Measurements from ENCODE around the gene FRS2.

FRS2 gene

GRCh38 chr12:69527506-69528272 is 57.5 kb downstream of the FRS2 start:
- ChIA-PET POLR2A (ENCODE audit: low non-redundant PET) (no interaction called here), CTCF (interaction anchor here (0.6 kb wide), 1 partner anchor 300 kb away, joined by 3 read pairs; no protein-coding TSS in a partner anchor)
- TF ChIP-seq CTCF (conservative IDR thresholded peaks at IDR 0.05; ENCODE audit: low read depth) = no peak
- no peak overlapping the region for H3K27ac ChIP-seq
- DNase-seq (ENCODE audit: low spot score) = peak; percentile 58

- DNase-seq (ENCODE audit: low spot score) = no peak
- no peak overlapping the region for H3K27ac ChIP-seq
- CTCF ChIA-PET = no interaction called here
- POLR2A ChIA-PET (ENCODE audit: low non-redundant PET) = no interaction called here
- TF ChIP-seq CTCF (conservative IDR thresholded peaks at IDR 0.05; ENCODE audit: low read depth) = no peak
Measured at GRCh38 chr12:69529021-69529420, 58.8 kb downstream of the FRS2 start.

GRCh38 chr12:69533844-69534243 is 63.7 kb downstream of the FRS2 start:
- no peak overlapping the region for H3K27ac ChIP-seq
- CTCF ChIA-PET = no interaction called here
- no peak for DNase-seq (ENCODE audit: low spot score)
- POLR2A ChIA-PET (ENCODE audit: low non-redundant PET) = no interaction called here
- no peak for TF ChIP-seq CTCF (conservative IDR thresholded peaks at IDR 0.05; ENCODE audit: low read depth)

- ChIA-PET POLR2A (ENCODE audit: low non-redundant PET) (no interaction called here), CTCF (no interaction called here)
- no peak overlapping the region for H3K27ac ChIP-seq
- no peak for TF ChIP-seq CTCF (conservative IDR thresholded peaks at IDR 0.05; ENCODE audit: low read depth)
- DNase-seq (ENCODE audit: low spot score) = peak; percentile 87
Measured at GRCh38 chr12:69534389-69534822, 64.2 kb downstream of the FRS2 start.

- no peak for DNase-seq (ENCODE audit: low spot score)
Measured at GRCh38 chr12:69540987-69541386, 70.8 kb downstream of the FRS2 start.

GRCh38 chr12:69544087-69544486 is 73.9 kb downstream of the FRS2 start:
- no peak for TF ChIP-seq CTCF (conservative IDR thresholded peaks at IDR 0.05; ENCODE audit: low read depth)
- no peak overlapping the region for H3K27ac ChIP-seq
- CTCF ChIA-PET = no interaction called here
- no peak for DNase-seq (ENCODE audit: low spot score)
- POLR2A ChIA-PET (ENCODE audit: low non-redundant PET) = no interaction called here

More at GRCh38 chr12:69540987-69541386, 70.8 kb downstream of the FRS2 start:
- CTCF ChIA-PET = no interaction called here
- H3K27ac ChIP-seq = no peak overlapping the region
- no peak for TF ChIP-seq CTCF (conservative IDR thresholded peaks at IDR 0.05; ENCODE audit: low read depth)
- POLR2A ChIA-PET (ENCODE audit: low non-redundant PET) = no interaction called here

All from RWPE1 (cell line).